ENCODE data around the gene NOP53. TPM values are rescaled to one million over a fixed set of nuclear protein-coding genes. Genes with fewer than 3 reads are reported as not detected.

Gene NOP53
- total and polyA plus RNA-seq, 7 donors = 96.3 to 268 (median 166) TPM

DNA sequence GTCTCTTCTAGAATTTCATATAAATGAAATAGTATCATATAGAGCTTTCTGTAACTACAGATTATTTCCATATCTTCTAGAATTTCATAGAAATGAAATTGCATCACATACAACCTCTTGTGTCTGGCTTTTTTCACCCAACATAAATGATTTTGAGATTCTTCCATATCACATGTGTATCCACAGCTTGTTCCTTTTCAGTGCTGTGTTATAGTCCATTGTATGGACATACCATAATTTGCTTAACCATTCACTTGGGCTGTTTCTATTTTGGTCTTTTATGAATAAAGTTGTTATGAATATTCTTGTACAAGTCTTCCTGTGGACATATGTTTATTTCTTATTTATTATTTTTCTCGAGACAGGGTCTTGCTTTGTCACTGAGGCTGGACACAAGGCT is 47.3 kb downstream of the NOP53 start:
- H3K36me3 ChIP-seq (ENCODE audit: insufficient read depth in 1 of 2, low read depth in 1 of 2) = no peaks in the 10 kb centered on the region
- H3K27ac ChIP-seq = no peak overlapping the region
- H3K9me3 ChIP-seq = no peaks in the 10 kb centered on the region
- ATAC-seq = no peak
- 94 to 100% (median 97%) methylated on average over 1 of the region's 1 CpG for WGBS, 3 donors
- no peak overlapping the region for H3K4me3 ChIP-seq
- no peaks in the 10 kb centered on the region for H3K4me1 ChIP-seq
- H3K27me3 ChIP-seq (ENCODE audit: insufficient read depth in 3 of 3, low read length in 2 of 3) = no peaks in the 10 kb centered on the region
- TF ChIP-seq CTCF (IDR thresholded peaks at IDR 0.05) = no peak
- intact Hi-C loops (cut with DNase I) = loop anchor here in 1 of 2 donors (5.0 kb wide), 1 partner anchor 80 kb away; the partner anchor contains the start of gene EHD2
- DNase-seq = no peak

DNA sequence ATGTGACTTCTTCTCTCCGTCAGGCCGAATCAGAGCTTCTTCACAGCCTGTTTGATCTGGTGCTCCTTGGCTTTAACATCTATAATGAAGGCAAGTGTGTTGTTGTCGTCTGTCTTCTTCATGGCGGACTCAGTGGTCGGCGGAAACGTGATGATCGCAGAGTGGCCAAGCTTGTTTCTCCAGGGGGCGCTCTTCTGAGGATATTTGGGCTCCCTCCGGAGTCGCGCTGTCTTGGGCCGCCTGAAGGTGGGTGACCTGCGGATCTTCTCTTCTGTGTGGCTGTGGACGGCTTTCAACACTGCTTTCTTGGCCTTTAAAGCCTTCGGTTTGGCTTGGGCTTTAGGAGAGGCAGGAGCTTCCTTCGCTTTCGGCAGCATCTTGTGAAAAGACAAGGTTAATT is 49.2 kb downstream of the NOP53 start:
- Histone ChIP-seq H3K36me3 (ENCODE audit: insufficient read depth in 1 of 2, low read depth in 1 of 2) (no peaks in the 10 kb centered on the region), H3K4me3 (no peak overlapping the region), H3K27me3 (ENCODE audit: insufficient read depth in 3 of 3, low read length in 2 of 3) (no peaks in the 10 kb centered on the region), H3K9me3 (no peaks in the 10 kb centered on the region), H3K4me1 (no peaks in the 10 kb centered on the region), H3K27ac (no peak overlapping the region)
- TF ChIP-seq CTCF (IDR thresholded peaks at IDR 0.05) = no peak
- ATAC-seq (no peak), DNase-seq (no peak)
- 82 to 85% (median 82%) methylated on average over 18 of the region's 18 CpGs for WGBS, 3 donors
- intact Hi-C loops (cut with DNase I) = loop anchor here in 1 of 2 donors (5.0 kb wide), 1 partner anchor 82 kb away; the partner anchor contains the start of gene EHD2

- Histone ChIP-seq H3K27me3 (ENCODE audit: insufficient read depth in 3 of 3, low read length in 2 of 3) (peaks cover 0 to 1% (median 0%) of the 10 kb centered on the region in 3 donors), H3K36me3 (ENCODE audit: insufficient read depth in 1 of 2, low read depth in 1 of 2) (no peaks in the 10 kb centered on the region), H3K9me3 (no peaks in the 10 kb centered on the region), H3K4me1 (no peaks in the 10 kb centered on the region), H3K27ac (no peak overlapping the region), H3K4me3 (no peak overlapping the region)
- ATAC-seq (no peak), DNase-seq (no peak)
- intact Hi-C loops (cut with DNase I) = no loop called here
- TF ChIP-seq CTCF (IDR thresholded peaks at IDR 0.05) = no peak
- WGBS, 3 donors = 94 to 96% (median 95%) methylated on average over 2 of the region's 2 CpGs
Measured at GRCh38 chr19:47796785-47797184, 51.4 kb downstream of the NOP53 start.

GRCh38 chr19:47797996-47798903 is 52.9 kb downstream of the NOP53 start:
- intact Hi-C loops (cut with DNase I) = no loop called here
- Histone ChIP-seq H3K4me1 (no peaks in the 10 kb centered on the region), H3K27ac (no peak overlapping the region), H3K9me3 (no peaks in the 10 kb centered on the region), H3K4me3 (no peak overlapping the region), H3K27me3 (ENCODE audit: insufficient read depth in 3 of 3, low read length in 2 of 3) (peaks cover 0 to 1% (median 0%) of the 10 kb centered on the region in 3 donors), H3K36me3 (ENCODE audit: insufficient read depth in 1 of 2, low read depth in 1 of 2) (no peaks in the 10 kb centered on the region)
- WGBS, 3 donors = 52 to 64% (median 58%) methylated on average over 14 of the region's 14 CpGs
- no peak for DNase-seq
- no peak for TF ChIP-seq CTCF (IDR thresholded peaks at IDR 0.05)
- ATAC-seq = no peak
